DOHH2 (cell line): Measurements from ENCODE around the gene RAD51D.

Experiments used
- H3F3A ChIP-seq: fragments of 200-600 bp; sonication (generic), shearing (Covaris generic); 2 replicates; pipeline ENCODE4 v1.6.0; 2016; ENCODE audit warnings: antibody characterized with exemption, mild to moderate bottlenecking; ENCODE audit not compliant: control insufficient read depth, insufficient read depth
- H3K27ac ChIP-seq: fragments of 200-600 bp; sonication (generic); 2 replicates; pipeline ENCODE4 v1.5.1; 2014; ENCODE audit warnings: low read depth, mild to moderate bottlenecking, low read length, moderate library complexity
- H3K27me3 ChIP-seq: fragments of 200-600 bp; sonication (generic); 2 replicates; pipeline ENCODE4 v1.6.1; 2014; ENCODE audit warnings: mild to moderate bottlenecking, low read length, mixed read lengths; ENCODE audit not compliant: control insufficient read depth
- H3K36me3 ChIP-seq: fragments of 200-600 bp; sonication (generic); 2 replicates; pipeline ENCODE4 v1.6.1; 2014; ENCODE audit warnings: mild to moderate bottlenecking, low read length, moderate library complexity, mixed read lengths; ENCODE audit not compliant: control insufficient read depth
- H3K4me1 ChIP-seq: fragments of 200-600 bp; sonication (generic); 2 replicates; pipeline ENCODE4 v1.6.1; 2014; ENCODE audit warnings: mild to moderate bottlenecking, low read length, mixed read lengths; ENCODE audit not compliant: control insufficient read depth
- H3K4me2 ChIP-seq: fragments of 200-600 bp; sonication (generic); 2 replicates; pipeline ENCODE4 v1.6.0; 2014; ENCODE audit warnings: mild to moderate bottlenecking, low read length, moderate library complexity
- H3K4me3 ChIP-seq: fragments of 200-600 bp; sonication (generic); 2 replicates; pipeline ENCODE4 v1.5.1; 2014; ENCODE audit warnings: mild to moderate bottlenecking, low read length, mixed read lengths
- H3K79me2 ChIP-seq: fragments of 200-600 bp; sonication (generic); 2 replicates; pipeline ENCODE4 v1.6.1; 2014; ENCODE audit warnings: mild to moderate bottlenecking, low read length, mixed read lengths; ENCODE audit not compliant: control insufficient read depth
- H3K9me2 ChIP-seq: fragments of 200-600 bp; sonication (generic); replicated peaks from 2 replicates; pipeline ENCODE4 v1.6.1; 2014; ENCODE audit warnings: mild to moderate bottlenecking, low read length, mixed read lengths; ENCODE audit not compliant: control insufficient read depth
- H3K9me3 ChIP-seq: fragments of 200-600 bp; sonication (generic); 2 replicates; pipeline ENCODE4 v1.6.1; 2014; ENCODE audit warnings: antibody characterized with exemption, low read length, mixed read lengths; ENCODE audit not compliant: control insufficient read depth, insufficient read depth
- H4K20me1 ChIP-seq: fragments of 200-600 bp; sonication (generic); 2 replicates; pipeline ENCODE4 v1.6.0; 2014; ENCODE audit warnings: low read depth, mild to moderate bottlenecking, antibody characterized with exemption, low read length, moderate library complexity; ENCODE audit not compliant: control insufficient read depth, insufficient read depth
- CTCF ChIP-seq: fragments of 200-600 bp; sonication (generic); IDR thresholded peaks from one replicate; pipeline ENCODE4 v1.5.1; 2014; ENCODE audit warnings: antibody characterized with exemption, mild to moderate bottlenecking, low read depth, low read length; ENCODE audit not compliant: poor library complexity, severe bottlenecking
- EZH2phosphoT487 ChIP-seq: fragments of 200-600 bp; sonication (generic); IDR thresholded peaks from 2 replicates; pipeline ENCODE4 v1.6.1; 2017; ENCODE audit warnings: borderline replicate concordance, mild to moderate bottlenecking, antibody characterized with exemption, low read length, moderate library complexity, mixed read lengths

RAD51D gene

GRCh38 chr17:35082073-35082657, 37.5 kb downstream of the RAD51D start:
- no peaks in the 10 kb centered on the region for H3K79me2 ChIP-seq
- H3K27ac ChIP-seq, result no peak overlapping the region
- H3K36me3 ChIP-seq, result no peaks in the 10 kb centered on the region
- no peaks in the 10 kb centered on the region for H3K9me3 ChIP-seq
- H3K27me3 ChIP-seq, result no peaks in the 10 kb centered on the region
- peak overlapping the region; percentile 38 for H3K4me2 ChIP-seq
- H3K4me1 ChIP-seq, result peaks cover 32% of the 10 kb centered on the region
- no peak for TF ChIP-seq EZH2phosphoT487
- no peak for TF ChIP-seq CTCF
- H3K9me2 ChIP-seq, result no peaks in the 10 kb centered on the region
- 0 out of 2 replicates have a peak, but pooled peaks cover 2% of the 10 kb centered on the region for H3F3A ChIP-seq
- no peaks in the 10 kb centered on the region for H4K20me1 ChIP-seq
- no peak overlapping the region for H3K4me3 ChIP-seq

GRCh38 chr17:35081638-35082037, 38.0 kb downstream of the RAD51D start:
- H3K79me2 ChIP-seq, result no peaks in the 10 kb centered on the region
- H3K9me3 ChIP-seq, result no peaks in the 10 kb centered on the region
- no peak overlapping the region for H3K27ac ChIP-seq
- no peaks in the 10 kb centered on the region for H3K9me2 ChIP-seq
- H3K27me3 ChIP-seq, result no peaks in the 10 kb centered on the region
- H3K36me3 ChIP-seq, result no peaks in the 10 kb centered on the region
- no peak overlapping the region; the same call in 1 of the 2 replicates for H3K4me2 ChIP-seq
- TF ChIP-seq CTCF (no peak), EZH2phosphoT487 (no peak)
- peaks cover 32% of the 10 kb centered on the region for H3K4me1 ChIP-seq
- H3F3A ChIP-seq, result no peaks in the 10 kb centered on the region
- no peak overlapping the region for H3K4me3 ChIP-seq
- no peaks in the 10 kb centered on the region for H4K20me1 ChIP-seq

GRCh38 chr17:35080536-35080935, 39.1 kb downstream of the RAD51D start:
- Histone ChIP-seq H3K9me3 (no peaks in the 10 kb centered on the region), H4K20me1 (no peaks in the 10 kb centered on the region), H3K27me3 (no peaks in the 10 kb centered on the region), H3F3A (no peaks in the 10 kb centered on the region), H3K4me2 (peak overlapping the region; percentile 38), H3K9me2 (no peaks in the 10 kb centered on the region), H3K27ac (no peak overlapping the region), H3K36me3 (no peaks in the 10 kb centered on the region), H3K4me1 (peaks cover 32% of the 10 kb centered on the region), H3K79me2 (no peaks in the 10 kb centered on the region), H3K4me3 (no peak overlapping the region)
- TF ChIP-seq CTCF (no peak), EZH2phosphoT487 (no peak)
